ENCODE results near the gene GRAMD1B. TPM values are rescaled to one million over a fixed set of nuclear protein-coding genes. Genes with fewer than 3 reads are reported as not detected.

The GRAMD1B gene
- total and polyA plus RNA-seq, 8 donors: 3.3 to 7.4 (median 4.8) TPM

DNA sequence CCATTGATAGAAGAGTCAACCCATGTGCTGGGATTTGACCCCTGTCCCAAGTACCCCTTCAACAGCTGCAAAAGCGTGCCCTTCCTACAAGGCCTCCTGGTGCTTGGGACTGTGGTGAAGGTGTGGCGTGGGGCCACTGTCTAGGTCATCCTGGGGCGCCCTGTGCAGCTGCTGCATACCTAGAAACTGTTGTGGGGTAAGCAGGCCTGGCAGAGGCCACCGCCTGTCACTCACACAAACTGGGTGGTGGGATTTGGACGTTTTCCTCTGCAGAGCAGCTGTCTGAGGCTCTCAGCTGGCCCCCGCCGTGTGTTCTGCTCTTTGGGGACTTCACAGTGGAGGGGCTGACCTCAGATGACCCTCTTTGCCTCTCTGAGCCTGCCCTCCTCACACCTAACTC is 154.7 kb downstream of the GRAMD1B start:
- no peaks in the 10 kb centered on the region for H3K36me3 ChIP-seq
- TF ChIP-seq CTCF (IDR thresholded peaks at IDR 0.05): no peak
- no peak overlapping the region for H3K27ac ChIP-seq
- DNase-seq (no peak), ATAC-seq (no peak)
- no peak overlapping the region for H3K4me3 ChIP-seq
- H3K9me3 ChIP-seq: no peaks in the 10 kb centered on the region
- intact Hi-C loops (cut with DNase I): loop anchor here in 1 of 2 donors (10.0 kb wide), 1 partner anchor 120 kb away; no protein-coding TSS in a partner anchor
- peaks cover 0 to 3% of the 10 kb centered on the region in 2 donors for H3K4me1 ChIP-seq
- peaks cover 0 to 19% of the 10 kb centered on the region in 2 donors for H3K27me3 ChIP-seq

DNA sequence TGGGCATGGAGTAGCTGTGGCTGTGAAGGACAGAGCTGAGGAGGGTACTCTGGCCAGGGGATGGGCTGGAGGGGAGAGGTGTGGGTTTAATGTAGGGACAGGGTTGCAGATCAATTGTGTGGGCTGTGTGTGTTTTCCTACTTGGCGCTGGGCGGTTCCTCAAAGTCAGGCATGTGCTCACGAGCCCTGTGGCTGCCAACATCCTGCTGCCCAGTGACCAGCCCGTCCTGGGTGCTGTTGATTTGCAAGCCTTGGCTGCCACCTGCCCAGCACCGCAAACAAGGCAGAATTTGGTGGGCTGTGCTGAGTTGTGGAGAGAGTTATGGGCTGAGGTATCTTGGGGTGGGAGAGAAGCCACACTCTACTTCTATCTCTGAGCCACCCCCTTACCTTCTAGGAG is 155.1 kb downstream of the GRAMD1B start:
- ATAC-seq: no peak
- no peaks in the 10 kb centered on the region for H3K36me3 ChIP-seq
- no peak for DNase-seq
- no peak overlapping the region for H3K4me3 ChIP-seq
- TF ChIP-seq CTCF (IDR thresholded peaks at IDR 0.05): no peak
- H3K9me3 ChIP-seq: no peaks in the 10 kb centered on the region
- intact Hi-C loops (cut with DNase I): loop anchor here in 1 of 2 donors (10.0 kb wide), 1 partner anchor 120 kb away; no protein-coding TSS in a partner anchor
- H3K27me3 ChIP-seq: peaks cover 0 to 14% of the 10 kb centered on the region in 2 donors
- H3K4me1 ChIP-seq: peaks cover 0 to 3% of the 10 kb centered on the region in 2 donors
- no peak overlapping the region for H3K27ac ChIP-seq

DNA sequence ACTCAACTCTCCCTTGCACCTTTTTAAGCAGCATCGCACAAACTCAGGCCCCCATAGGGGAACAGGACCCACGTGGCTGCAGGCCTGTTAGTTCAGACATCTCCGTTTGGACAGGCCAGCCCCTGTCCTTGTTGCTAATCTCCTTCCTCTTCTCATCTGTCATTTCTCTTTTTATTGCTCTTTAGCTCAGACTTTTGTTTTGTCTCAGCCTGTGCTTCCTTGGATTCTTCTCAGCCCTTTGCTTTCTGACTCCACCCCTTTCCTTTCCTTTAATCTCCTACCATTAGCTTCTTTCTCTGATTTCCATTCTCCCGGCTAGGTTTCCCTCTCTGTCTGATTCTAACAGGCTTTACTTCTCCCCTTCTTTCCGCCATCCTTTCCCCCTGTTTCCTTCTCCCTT is 155.6 kb downstream of the GRAMD1B start:
- H3K4me1 ChIP-seq: peaks cover 0 to 2% of the 10 kb centered on the region in 2 donors
- H3K27me3 ChIP-seq: peaks cover 0 to 9% of the 10 kb centered on the region in 2 donors
- TF ChIP-seq CTCF (IDR thresholded peaks at IDR 0.05): no peak
- intact Hi-C loops (cut with DNase I): loop anchor here in 1 of 2 donors (10.0 kb wide), 1 partner anchor 119 kb away; no protein-coding TSS in a partner anchor
- no peak overlapping the region for H3K27ac ChIP-seq
- H3K36me3 ChIP-seq: peaks cover 0 to 1% of the 10 kb centered on the region in 2 donors
- ATAC-seq (no peak), DNase-seq (no peak)
- no peaks in the 10 kb centered on the region for H3K9me3 ChIP-seq
- H3K4me3 ChIP-seq: no peak overlapping the region

GRCh38 chr11:123586568-123586967 is 156.5 kb downstream of the GRAMD1B start:
- H3K36me3 ChIP-seq: peaks cover 0 to 10% of the 10 kb centered on the region in 2 donors
- DNase-seq (no peak), ATAC-seq (no peak)
- no peaks in the 10 kb centered on the region for H3K9me3 ChIP-seq
- TF ChIP-seq CTCF (IDR thresholded peaks at IDR 0.05): no peak
- intact Hi-C loops (cut with DNase I): loop anchor here in 1 of 2 donors (10.0 kb wide), 1 partner anchor 118 kb away; no protein-coding TSS in a partner anchor
- H3K4me3 ChIP-seq: no peak overlapping the region
- H3K4me1 ChIP-seq: no peaks in the 10 kb centered on the region
- peaks cover 0 to 8% of the 10 kb centered on the region in 2 donors for H3K27me3 ChIP-seq
- no peak overlapping the region for H3K27ac ChIP-seq

DNA sequence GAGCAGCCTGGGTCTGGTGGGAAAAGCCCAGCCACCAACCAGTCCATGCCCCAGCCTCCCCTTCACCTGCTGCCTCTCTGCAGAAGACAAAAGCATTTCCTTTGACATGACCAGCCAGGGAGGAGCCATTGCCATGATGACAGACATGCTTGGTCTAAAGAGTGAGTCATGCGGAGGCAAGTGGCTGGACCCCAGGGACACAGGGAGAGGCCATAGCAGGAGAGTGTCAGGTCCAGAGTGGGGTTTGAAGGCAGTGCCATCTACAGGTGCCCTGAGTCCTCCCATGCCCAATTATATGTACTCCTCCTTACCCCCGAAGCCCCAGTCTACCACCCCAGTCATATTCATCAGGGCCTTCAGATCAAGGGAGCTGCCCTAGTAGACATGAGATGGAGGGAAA is 157.0 kb downstream of the GRAMD1B start:
- H3K4me1 ChIP-seq: no peaks in the 10 kb centered on the region

More for the DNA sequence above, 157.0 kb downstream of the GRAMD1B start:
- intact Hi-C loops (cut with DNase I): loop anchor here in 1 of 2 donors (10.0 kb wide), 1 partner anchor 118 kb away; no protein-coding TSS in a partner anchor
- no peak for TF ChIP-seq CTCF (IDR thresholded peaks at IDR 0.05)
- ATAC-seq (no peak), DNase-seq (no peak)
- Histone ChIP-seq H3K27ac (no peak overlapping the region), H3K9me3 (no peaks in the 10 kb centered on the region), H3K27me3 (peaks cover 0 to 6% of the 10 kb centered on the region in 2 donors), H3K36me3 (peaks cover 0 to 12% of the 10 kb centered on the region in 2 donors), H3K4me3 (no peak overlapping the region)

Measured in left lung (tissue), 10 donors.